Measurements from ENCODE around the gene CALB2.

GRCh38 chr16:71423865-71424264 is 65.3 kb downstream of the CALB2 start:
- no peak for TF ChIP-seq POLR2AphosphoS5 (IDR thresholded peaks at IDR 0.05)
- no peak for TF ChIP-seq CTCF (IDR thresholded peaks at IDR 0.05)
